Activated T-helper 1 cell treated with anti-CD3 and anti-CD28 coated beads, Interleukin-2, amount 50 U/mL, for 16 hours (primary cell): Measurements from ENCODE around the gene FGF6.
"Not testable (repeated sequence)": the region's sequence is repeated elsewhere in the genome, so short reads cannot be mapped to it uniquely, and the experiment has no call there.

Source experiments
- DNase-seq, 2 donors: peaks; one replicate each; pipeline ENCODE4 v3.0.0-alpha.2; 2020; ENCODE audit warnings: low read depth in 1 of 2, low spot score in 1 of 2

Gene FGF6, protein sequence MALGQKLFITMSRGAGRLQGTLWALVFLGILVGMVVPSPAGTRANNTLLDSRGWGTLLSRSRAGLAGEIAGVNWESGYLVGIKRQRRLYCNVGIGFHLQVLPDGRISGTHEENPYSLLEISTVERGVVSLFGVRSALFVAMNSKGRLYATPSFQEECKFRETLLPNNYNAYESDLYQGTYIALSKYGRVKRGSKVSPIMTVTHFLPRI

DNA sequence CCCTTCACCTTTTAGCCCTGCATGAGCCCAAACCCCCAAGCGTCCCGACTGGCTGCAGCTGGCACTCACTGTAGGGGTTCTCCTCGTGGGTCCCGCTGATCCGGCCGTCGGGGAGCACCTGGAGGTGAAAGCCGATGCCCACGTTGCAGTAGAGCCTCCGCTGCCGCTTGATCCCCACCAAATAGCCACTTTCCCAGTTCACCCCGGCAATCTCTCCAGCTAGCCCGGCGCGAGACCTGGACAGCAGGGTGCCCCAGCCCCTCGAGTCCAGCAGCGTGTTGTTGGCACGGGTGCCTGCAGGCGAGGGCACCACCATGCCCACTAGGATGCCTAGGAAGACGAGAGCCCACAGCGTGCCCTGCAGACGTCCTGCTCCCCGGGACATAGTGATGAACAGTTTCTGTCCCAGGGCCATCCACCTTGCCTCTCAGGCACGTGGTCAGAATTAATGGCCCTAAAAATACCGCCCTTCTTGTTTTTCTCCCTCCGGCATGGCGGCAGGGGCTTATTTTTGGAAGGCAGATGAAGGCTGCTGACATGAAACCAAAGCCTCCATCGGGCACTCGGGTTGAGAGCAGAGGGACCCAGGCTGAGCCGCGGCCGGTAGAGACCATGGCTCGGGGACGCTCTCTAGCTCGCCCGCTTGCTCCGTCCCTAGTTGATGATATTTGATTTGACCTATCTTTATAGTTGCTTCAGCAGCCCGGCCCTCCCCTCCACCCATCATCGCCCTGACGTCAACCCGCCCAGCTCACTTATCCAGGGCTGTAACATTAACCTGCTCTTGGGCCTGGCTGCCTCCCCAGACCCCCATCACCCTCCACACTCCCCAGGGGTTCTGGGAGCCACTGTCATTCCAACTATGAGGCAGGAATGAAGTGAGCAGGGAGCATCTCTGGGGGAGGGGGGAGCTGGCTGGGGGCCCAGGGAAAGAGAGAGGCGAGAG is at the start of gene FGF6:
Gene FGF6 (minus strand): TSS at position 660 of the 946 bp plus-strand sequence. CDS start 245 bp downstream, at position 415.
- DNase-seq = no peak

DNA sequence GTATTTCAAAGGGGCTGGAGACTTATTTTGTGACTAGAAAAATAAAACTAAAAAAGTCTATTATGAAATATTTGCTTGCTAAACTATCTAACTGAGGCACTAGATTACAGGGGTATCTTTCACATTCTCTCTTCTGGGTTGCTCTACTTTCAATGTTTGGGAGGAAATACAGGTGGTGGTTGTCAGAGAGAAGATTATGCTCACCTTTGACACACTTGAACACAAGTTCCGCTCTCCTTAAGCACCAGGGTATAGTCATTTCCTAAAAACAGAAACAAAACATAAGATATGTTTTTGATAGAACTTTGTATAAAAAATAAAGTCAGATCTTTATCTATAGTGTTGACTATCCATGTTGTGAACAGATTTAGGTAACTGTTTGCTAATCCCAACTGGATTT is 45.4 kb upstream of the FGF6 start:
- no peak for DNase-seq

DNA sequence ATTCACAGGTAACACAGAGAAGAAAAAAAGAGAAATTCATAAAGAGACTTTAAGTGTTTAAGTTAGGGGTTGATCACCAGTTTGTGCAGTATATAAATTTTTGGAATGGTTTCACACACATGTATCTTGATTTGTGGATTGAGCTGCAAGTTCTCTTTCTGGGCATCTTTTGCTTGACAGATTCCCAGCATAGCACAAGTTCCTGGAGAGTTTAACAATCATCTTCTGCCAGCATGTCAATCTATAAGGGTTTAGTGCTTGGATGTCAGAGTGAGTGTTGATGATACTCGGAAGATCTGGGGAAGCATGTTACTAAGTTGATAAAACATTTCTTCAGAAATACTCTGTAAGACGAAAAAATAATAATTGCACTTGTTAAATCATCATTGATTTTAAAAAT is 43.9 kb upstream of the FGF6 start:
- DNase-seq = no peak

DNA sequence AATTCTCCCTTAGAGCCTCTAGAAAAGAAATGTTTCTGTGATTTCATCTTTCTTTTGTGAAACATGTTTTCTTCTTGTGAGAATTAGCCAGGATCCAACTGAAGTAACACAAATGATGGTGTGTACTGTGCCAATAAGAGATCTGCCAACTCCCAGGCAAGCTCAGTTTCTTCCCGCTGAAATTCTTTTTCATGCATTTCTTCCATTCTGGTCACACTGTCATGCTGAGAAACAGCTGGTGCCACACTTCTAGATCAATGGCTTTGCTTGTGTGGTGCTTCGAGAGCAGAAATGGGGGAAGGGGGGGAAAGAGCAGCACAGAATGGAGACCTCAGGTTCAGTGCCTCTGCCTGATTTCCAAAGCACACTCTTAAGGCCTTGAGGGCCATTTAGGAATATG is 41.4 kb upstream of the FGF6 start:
- no peak for DNase-seq

DNA sequence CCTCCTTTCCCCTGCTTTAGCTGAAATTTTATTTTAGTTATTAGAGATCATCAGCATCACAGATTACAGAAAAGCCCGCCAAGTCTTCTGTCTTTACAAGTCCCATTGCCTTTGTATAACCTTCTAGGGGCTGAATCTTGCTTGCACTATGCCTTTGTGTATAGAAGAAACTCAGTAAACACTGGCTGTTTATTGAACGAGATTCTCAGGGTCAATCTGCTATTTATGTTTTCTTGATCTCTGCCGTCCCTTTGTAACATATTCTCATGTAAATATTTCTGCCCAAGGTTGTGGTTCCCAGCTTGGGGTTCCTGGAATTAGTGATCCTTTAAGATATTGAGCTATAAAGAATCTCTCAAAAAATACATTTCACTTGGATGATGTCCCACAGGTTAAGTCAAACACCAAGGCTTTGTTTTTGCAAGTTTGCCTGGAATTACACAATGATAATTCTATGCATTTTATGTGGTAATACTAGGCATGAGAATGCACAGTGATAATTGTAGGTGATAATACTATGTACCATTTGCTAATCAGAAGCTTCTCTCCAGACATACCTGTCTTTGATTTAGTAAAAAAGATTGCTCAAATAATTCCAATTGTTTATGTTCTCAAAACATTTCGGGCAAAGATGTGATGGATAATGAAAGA is 40.6 kb upstream of the FGF6 start:
- DNase-seq = no peak

DNA sequence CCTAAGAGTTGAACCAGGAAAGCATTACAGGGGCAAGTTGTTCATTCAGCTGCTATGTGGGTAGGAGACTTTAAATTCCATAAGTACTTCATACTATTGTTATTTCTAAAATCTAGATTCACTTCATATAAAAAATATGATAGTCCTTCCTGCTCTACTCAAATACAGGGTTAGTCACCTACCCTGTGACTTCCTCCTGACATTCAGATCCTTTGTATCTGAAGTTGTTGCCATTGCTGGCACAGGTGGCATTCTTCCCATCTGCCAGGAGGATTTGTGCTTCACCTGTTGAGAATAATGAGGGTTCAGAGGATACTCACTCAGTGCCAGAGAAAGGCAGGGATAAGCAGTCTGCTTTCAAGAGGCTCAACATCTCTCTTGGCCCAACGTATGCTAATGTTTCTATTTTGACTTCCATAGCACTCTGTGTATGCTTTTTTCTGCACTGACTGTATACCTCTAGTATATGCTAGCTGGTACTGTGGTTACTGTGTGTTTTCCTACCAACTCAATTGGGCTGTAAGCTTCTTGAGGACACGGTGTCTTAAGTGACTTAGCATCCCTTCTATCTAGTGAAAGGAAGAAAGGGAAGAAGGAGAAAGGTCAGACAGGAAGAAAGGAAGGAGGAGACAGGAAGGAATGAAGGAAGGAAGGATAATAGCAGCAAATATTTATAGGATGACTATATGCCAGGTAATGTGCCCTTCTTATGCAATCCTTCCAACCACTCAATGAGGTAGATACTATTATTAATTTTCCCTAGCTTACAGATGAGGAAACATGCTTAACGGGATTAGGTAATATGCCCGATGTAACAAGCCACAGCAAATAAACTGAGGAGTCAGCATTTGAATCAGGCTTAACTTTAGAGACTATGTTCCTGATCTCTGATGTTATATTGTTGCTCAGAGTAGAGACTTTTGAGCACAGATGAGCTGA is 38.5 kb upstream of the FGF6 start:
- no peak for DNase-seq

DNA sequence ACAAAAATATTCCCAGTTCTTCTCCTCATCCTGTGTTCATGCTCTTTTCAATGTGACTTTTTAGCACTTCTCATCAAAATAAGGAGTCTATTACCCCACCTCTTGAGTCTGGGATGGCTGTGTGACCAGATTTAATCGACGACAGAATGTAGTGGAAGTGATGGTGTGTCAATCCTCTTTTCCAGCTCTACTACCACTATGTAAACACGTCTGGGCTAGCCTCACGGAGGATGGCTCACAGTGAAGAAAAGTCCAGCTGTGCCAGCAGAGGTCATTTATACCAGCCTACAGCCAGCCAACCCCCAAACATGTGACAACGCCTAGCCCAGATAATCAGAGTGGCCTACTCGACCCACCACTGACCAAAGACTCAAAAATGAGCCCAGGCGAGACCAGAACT is 37.3 kb upstream of the FGF6 start:
- DNase-seq = no peak

DNA sequence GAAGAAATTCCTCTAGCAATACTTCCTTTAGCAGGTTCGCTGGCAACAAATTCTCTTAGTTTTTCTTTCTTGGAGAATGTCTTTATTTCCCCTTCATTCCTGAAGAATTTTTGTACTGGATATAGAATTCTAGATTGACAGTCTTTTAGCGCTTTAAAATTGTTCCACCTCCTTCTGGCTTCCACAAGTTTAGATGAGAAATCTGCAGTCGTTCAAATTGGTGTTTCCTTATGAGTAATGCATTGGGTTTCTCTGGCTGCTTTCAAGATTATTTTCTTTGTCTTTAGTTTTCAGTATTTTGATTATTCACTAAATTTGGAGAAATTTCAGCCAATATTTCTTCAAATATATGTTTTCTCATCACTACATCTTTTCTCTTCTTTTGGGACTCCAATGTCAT is 33.3 kb upstream of the FGF6 start:
- DNase-seq = no peak

DNA sequence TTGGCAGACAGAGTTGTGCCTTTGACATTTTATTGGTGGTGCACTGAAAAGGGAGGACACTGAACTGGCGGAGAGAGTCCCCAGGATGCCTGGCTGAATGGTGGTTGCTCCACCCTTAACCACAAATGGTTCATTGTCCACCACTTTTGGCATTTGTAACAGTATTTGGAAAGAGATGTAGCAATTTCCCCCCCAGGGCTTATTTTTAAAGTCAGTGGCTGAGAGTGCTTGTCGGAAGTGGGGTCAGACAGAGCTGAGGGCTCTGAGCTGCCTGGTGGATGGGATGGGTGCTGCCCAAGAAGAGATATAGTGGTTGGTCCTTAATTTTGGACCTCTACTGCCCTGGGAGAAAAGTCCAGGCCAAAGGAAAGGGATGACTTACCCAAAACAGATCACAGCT is 31.5 kb upstream of the FGF6 start:
- DNase-seq = no peak

DNA sequence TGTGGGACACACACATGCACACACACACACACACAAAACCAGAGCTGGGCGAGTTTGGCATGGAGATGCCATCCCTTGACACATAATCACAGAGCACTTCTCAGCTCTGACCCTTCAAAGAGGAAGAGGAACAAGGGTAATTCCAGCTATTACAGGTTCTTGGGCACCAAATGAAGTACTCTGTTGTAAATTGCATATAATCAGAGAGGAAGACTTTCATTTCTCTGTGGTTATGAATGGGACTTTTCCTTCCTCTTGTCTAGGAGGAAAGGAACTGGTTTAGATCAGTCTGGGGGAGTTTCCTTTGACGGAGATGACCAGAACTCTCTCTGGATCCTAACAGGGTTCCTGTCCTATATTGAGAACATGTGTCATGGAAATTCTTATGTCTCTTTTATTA is 26.4 kb upstream of the FGF6 start:
- DNase-seq = no peak

DNA sequence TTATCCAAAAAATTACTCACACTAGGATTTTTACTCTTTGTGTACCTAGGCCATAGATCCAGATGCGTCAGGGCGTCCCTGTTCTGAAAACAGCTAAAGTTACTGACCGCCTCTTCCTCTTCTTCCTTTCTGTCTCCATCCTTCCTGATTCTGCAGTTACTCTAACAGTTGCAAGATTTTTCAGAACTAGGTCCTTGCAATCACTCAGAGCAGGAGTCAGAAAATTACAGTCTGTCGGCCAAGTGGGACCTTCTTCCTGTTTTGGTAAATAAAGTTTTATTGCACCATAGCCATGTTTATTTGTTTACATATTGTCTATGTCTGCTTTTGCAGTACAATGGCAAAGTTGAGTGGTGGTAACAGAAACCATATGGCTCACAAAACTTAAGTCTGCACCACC is 25.6 kb upstream of the FGF6 start:
- DNase-seq = no peak

DNA sequence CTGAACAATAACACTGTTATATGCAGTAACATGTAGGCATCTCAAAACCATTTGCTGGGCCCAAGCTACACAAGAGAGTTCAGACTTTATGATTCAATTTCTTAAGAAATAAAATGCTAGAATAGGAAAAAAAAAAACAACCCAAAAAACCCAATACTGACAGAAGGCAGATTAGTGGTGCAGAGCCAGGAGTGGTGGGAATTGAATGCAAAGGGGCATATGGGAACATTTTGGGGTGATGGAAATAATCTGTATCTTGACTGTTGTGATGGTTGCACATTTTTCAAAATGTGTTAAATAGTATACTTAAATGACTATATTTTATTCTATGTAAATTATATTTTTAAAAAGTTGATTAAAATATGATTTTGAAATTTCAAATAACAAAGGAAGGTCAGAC is 23.4 kb upstream of the FGF6 start:
- no peak for DNase-seq

DNA sequence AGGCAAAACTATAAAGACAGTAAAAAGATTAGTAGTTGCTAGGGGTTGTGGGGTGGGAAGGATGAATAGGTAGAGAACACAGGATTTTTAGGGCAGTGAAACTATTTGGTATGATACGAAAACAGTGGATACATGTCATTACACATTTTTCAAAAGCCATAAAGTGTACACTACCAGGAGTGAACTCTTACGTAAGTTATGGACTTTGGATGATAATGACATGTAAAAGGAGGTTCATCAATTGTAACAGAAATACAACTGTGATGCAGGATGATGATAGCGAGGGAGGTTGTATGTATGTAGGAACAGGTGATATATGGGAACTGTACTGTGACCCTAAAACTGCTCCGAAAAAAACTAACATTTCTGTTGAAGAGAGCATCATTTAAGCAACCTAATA is 15.1 kb upstream of the FGF6 start:
- DNase-seq = no peak

DNA sequence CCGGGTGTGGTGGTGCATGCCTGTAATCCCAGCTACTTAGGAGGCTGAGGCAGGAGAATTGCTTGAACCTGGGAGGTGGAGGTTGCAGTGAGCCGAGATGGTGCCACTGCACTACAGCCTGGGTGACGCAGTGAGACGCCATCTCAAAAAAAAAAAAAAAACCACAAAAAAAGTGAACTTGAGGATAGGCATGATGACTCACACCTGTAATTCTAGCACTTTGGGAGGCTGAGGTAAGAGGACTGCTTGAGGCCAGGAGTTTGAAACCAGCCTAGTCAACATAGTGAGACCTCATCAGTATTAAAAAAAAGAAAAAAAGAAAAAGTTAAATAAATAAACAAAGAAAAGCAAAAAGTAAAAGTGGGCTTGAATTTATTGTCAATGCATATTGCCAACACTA is 10.2 kb upstream of the FGF6 start:
- not testable (repeated sequence) for DNase-seq

DNA sequence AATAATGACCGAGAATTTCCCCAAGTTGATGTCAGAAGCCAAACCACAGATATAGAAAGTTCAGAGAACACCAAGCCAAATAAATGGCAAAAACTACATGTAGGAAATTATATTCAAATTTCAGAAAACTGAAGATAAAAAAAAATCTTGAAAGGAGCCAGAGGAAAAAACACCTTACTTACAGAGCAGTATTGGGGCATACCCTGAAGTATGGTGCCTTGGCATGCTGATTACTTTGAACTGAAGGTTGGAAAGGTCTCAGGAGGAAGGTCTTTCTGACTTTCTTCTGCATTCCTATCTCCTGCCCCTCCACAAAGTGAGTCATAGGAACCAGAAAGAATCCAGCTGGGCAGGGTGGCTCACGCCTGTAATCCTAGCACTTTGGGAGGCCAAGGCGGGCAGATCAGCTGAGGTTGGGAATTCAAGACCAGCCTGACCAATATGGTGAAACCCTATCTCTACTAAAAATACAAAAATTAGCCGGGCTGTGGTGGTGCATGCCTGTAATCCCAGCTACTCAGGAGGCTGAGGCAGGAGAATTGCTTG is 8.8 kb upstream of the FGF6 start:
- DNase-seq = no peak

DNA sequence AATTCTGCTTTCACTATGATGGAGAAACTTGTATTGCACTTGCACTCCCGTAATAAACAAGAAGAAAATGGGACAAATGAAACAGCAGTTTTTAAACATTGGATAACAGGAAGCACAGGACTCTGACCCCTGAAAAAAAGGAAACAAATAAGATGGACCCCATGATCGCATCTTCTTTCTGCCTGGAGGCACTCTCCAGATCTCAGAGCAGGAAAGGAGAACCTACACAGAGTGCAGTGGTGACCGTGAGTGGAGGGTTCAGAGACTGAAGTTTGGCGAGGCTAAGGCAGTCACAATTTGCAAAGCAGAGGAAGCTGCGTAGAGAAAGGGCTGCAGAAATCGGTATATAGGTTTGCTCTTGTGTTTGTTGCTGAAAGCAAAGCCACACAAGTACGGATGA is 6.1 kb upstream of the FGF6 start:
- DNase-seq = no peak

DNA sequence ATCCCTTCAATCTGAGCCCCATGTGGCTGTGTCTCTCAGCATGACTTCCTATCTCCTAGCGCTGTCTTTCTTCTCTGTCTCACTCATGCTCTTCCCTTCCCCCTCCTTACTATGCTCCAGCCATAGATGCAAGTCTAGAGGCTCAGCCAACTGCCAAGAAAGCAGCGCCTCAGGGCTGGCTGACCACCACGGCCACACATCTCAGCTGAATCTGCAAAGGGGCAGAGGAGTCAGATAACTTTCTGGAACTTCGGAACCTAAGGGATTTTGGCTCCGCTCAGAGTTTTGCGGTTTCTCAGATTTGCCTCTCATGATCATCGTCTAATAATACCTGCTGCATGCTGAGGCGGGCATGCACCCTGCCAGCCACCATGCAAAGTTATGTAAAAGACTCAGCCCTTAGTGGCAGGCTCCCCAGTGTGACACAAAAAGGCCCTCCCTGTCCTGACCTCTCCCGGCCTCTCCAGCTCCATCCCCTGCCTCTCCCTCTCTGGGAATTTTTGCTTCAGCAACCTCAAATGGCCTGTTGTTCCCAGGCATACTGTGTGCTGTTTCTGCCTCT is 5.0 kb upstream of the FGF6 start:
- DNase-seq = no peak

DNA sequence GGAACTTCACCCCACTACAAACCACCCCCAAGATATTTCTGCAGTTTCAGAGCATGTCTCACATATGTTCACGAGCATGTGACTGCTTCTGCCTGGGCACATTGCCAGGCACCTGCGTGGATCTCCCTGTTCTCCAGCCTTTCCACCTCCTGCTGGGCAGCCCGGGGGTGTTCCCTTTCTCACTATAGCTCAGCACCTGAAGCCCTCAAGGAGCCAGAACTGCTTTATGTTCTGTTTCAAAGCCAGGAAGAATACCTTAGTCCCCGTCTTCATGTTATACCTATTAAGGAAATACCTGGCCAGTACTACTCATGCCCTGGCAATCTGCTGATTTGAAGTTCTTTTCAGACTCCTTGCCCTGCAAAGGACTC is 4.2 kb upstream of the FGF6 start:
- DNase-seq = no peak

DNA sequence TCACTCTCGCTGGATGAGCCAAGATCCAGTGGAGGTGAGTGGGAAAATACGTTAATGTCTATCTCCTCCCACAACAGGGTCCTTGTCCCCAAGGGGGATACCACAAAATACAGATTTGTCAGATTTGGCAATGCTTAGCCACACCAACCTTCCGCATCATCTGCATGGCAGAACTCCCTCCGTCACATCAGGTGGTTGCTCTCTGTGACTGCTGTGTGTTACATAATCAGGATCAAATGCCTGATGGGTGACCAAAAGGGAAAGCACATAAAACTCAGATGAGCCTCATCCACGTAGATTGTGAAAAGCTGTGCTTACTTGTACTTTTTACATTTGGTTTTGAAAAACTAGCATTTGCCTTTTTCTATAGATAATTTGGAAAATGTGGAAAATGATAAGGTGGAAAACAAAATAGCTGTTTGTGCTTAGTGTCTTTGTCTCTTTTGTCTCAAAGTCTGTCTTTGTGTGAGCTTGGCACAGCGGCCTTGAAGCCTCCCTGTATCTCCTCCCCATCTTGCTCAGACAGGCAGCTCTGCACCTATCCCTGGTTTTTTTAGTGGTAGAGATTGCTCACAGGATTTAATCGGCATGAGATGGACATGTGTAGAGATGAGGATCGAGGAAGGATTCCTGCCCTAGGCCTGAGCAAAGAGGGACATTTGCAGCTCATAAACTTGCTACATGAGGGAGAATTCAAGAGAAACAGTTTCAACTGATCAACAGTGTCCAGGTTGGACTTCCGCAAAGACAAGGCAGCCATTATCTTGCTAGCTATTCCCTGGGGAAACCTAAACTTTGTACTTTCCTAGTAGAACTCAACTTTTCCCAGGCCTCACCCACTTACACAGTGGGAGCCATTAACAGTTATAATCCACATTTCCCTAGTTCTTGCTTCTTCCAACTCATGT is 3.6 kb upstream of the FGF6 start:
- DNase-seq = no peak
